H1 (cell line): Measurements from ENCODE around the gene KNDC1.

ENCODE experiments used
- GTF2F1 ChIP-seq: IDR thresholded peaks from 2 replicates; pipeline ENCODE4 v1.6.1; 2012; ENCODE audit warnings: low read depth, low read length, improper control_type of control experiment, borderline replicate concordance
- JUND ChIP-seq: IDR thresholded peaks from 2 replicates; pipeline ENCODE4 v1.6.1; 2011; ENCODE audit warnings: mild to moderate bottlenecking, improper control_type of control experiment, low read length
- KDM1A ChIP-seq: fragments of 200-600, 300-600 bp; sonication (generic); IDR thresholded peaks from 2 replicates; pipeline ENCODE4 v1.7.1; 2016; ENCODE audit warnings: mild to moderate bottlenecking, low read length, borderline replicate concordance
- SAP30 ChIP-seq: fragments of 300-600 bp; sonication (generic); IDR thresholded peaks from 2 replicates; pipeline ENCODE4 v1.7.1; 2012; ENCODE audit warnings: low read length, moderate library complexity, mild to moderate bottlenecking, inconsistent platforms; ENCODE audit not compliant: insufficient read depth, insufficient replicate concordance
- ZNF274 ChIP-seq: IDR thresholded peaks from 2 replicates; pipeline ENCODE4 v1.7.0; 2012; ENCODE audit warnings: low read length, borderline replicate concordance; ENCODE audit errors: extremely low read depth

- no peak for TF ChIP-seq SAP30
- no peak for TF ChIP-seq KDM1A
- no peak for TF ChIP-seq ZNF274
- no peak for TF ChIP-seq GTF2F1
- no peak for TF ChIP-seq JUND
Measured at GRCh38 chr10:133211959-133212852, 52.2 kb downstream of the KNDC1 start.
